NCI-H2081 treated with DMSO at 0.1 percent for 48 hours (cell line): ENCODE results near the gene GCC1.

ENCODE experiments used
- DNase-seq: peaks from one replicate; lab custom pipeline; 2025; lab: John Stamatoyannopoulos, UW

Gene GCC1, protein sequence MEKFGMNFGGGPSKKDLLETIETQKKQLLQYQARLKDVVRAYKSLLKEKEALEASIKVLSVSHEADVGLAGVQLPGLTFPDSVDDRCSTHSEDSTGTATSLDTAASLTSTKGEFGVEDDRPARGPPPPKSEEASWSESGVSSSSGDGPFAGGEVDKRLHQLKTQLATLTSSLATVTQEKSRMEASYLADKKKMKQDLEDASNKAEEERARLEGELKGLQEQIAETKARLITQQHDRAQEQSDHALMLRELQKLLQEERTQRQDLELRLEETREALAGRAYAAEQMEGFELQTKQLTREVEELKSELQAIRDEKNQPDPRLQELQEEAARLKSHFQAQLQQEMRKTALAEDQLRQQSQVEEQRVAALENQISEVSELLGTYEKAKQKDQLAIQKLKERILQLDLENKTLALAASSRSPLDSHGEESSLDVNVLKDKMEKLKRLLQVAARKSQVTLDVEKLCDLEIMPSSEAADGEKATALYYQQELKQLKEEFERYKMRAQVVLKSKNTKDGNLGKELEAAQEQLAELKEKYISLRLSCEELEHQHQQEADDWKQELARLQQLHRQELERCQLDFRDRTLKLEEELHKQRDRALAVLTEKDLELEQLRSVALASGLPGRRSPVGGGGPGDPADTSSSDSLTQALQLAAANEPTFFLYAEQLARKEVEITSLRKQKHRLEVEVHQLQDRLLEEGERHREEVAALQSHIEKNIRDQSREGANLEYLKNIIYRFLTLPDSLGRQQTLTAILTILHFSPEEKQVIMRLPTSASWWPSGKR

DNA sequence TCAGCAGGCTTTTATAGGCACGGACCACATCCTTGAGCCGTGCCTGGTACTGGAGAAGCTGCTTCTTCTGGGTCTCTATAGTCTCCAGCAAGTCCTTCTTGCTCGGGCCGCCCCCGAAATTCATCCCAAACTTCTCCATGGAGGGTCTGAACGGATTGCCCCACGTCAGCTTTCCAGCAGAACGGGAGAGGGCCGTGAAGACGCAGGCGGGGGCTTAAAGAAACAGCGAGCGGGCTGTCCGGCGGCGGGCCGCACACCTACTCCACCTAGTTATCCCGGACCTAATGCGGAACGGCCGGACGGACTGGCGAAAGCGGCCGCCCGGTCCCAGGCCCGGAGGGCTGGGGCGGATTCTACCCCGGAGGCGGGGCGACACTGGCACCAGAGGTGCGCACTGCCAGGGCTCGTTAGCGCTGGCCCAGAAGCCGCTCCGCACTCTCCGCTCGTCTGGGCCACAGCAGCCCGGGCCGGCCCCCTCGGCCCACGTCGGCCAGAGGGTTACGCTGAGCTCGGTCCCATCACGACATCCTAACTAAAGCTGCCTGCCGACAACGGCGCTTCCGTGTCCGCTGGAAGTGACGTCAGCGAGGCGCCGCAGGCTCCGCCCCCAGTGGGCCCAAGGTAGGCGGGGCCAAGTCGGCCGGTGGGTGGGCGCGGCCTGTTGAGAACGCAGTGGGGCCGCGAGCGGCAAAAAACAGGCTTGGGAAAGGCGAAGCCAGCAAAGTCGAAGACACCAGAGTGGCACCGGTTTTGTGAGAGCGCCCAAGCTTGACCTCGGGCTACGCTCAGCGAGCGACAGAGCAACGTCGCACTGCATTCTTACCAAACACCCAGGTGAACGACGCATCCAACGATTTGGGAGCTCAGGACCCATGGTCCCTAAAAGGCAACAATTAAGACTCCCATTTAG, at the start of gene GCC1:
TSS of gene GCC1 (minus strand) at position 553 of the 910 bp plus-strand sequence. CDS start at position 139, 414 bp downstream.
- no peak for DNase-seq

DNA sequence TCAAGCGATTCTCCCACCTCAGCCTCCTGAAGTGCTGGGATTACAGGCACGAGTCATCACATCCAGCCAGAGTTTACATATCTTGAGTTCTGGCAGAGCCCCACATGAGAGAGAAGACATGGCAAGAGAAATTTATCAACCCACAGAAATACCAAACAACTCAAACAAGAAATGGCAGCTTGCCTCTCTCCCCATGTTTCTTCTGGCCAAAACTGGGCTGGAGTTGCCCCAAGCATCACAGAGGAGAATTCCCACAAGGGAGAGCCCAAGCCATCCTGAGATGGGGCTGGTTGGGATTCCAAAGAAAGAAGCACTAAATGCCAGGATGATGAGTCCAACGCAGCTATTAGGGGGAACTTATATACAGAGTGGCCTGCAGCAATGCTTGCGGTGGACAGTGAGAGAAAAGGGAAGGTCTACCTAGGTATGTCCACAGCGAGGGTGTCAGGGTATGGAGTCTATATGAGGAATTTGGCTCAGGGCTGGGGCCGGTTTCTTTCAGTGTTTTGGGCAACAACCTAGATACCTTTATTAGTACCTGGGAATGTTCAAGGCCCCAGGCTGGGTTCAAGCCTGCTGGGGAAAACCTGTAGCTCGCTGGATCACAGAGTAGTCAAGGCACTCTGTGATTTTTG, 47.0 kb upstream of the GCC1 start:
- DNase-seq = no peak

DNA sequence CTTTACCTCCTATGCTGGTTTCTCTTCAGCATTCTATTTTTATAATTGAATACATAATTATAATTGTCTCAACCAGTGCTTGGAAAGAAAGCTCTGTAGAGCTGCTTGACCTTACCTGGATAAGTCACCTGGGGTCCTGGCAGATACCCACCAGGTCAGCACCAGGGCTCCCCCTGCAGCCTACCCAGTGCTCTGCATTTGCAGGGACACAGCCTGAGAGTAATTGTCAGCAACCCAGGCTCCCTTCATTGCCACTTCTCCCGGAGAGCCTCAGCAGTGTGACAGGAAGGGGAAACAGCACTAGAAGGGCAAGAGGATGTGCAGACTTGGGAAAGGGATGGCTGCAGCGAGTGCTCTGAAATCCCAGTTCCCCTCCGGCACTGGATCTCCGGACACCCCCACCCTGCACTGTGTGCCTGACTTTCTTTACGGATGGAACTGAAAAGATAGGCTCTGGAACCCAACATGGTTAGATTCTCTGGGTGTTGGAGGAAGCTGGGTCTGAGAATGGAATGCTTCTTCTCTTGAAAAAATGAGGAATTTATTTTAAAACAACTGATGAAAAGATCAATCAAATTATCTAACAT, 44.0 kb upstream of the GCC1 start:
- no peak for DNase-seq

DNA sequence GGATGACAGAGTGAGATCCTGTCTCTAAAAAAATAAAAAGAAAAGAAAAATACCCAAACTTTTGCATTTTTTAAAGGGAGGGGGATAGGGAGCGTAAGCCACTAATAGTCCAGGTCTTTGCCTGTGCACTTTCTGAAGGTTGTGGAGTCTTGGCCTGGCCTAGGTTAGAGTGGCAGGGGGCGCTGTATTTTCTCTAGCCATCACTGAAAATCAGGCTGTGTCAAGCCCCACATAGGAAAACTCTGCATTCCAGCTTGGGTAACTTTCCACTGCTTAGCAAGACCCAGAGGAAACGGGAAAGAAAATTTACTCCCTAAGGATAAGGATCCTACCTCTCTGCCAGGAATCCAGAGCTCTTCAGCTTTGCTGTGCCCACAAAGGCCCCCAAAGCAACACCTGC, 43.0 kb upstream of the GCC1 start:
- no peak for DNase-seq

DNA sequence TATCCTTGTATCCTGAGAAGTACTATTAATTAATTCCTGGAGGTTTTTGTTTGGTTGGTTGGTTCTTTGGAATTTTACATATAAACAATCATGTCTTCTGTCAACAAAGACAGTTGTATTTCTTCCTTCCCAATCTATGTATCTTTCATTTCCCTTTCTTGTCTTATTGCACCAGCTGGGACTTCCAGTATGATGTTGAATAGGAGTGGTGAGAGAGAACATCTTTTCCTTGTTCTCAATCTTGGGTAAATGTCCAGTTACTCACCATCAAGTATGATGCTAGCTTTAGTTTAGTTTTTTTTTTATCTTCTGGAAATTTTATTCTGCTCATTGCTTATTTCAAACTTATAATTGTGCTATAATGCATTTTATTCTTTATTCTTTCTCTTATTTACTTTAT, 39.9 kb upstream of the GCC1 start:
- DNase-seq = no peak

DNA sequence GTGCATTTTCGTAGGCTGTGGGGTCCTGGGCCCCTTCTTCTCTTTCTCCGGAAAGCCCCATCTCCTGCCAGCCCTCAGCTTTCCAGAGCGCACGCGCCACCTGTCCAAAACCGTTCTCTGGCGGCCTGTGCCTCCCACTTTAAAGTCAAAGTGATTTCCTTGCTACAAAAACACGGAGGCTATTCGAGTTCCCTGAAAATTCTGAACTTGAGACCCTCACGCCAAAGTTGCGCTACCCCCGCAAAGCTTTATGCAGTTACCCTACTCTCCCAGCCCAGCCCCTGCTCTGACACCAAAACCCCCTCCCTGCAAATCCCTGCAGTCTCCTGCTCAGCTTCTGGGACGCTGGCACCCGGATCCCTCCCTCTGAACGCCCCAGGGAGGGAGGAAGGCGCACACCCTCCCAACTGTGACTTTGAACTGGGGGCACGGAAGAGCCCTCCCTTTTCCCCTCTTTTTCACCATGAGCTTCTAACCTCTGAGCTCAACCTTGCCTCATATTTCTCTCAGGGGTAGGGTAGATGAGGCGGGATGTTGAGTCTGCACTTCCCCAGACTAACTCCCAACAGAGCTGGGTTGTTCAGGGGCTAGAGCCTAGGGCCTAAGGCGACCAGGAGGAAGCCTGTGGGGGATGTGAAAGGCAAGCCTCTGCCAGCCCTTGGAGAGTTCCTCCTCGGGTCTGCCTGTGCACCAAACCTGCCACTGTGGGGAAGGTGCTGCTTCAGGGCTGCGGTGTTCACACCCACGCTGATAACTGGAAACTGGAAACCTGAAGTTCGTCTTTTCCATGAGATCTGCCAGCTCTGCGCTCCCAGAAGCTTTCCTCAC, 35.2 kb upstream of the GCC1 start:
- DNase-seq = no peak

DNA sequence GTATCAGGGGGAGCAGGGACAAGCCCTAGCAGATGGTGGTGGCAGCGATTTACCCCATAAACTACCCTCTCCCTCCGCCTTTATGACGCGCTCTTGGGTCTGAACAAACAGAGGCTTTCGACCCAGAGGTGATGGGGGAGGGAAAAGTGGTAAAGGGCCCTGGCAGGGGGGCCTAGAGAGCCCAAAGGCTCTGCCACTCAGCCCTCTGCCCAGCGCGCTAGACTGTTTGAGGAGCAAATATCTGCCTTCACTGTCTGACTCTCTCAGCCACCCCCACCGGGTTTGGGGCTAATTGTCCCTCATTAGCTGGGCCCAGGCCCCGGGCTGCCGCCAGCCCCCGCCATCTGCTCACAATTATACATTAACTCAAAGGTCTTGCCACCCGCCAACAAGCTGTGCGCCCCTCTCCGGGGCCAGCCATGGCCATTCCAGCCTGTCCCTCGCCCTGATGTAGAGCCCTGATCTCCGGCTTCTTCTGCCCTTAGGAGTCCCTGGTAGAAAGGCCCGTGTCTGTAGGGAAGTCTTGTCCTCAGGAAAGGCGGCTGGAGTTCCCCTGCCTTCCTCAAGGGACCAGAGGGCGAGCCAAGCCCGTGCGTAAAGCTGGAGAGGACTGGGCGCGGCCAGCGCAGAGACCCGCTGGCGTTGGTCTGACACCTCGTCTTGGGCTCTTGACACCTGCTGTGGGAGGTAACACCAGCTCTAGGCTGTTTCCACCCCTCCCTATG, 34.4 kb upstream of the GCC1 start:
- no peak for DNase-seq

DNA sequence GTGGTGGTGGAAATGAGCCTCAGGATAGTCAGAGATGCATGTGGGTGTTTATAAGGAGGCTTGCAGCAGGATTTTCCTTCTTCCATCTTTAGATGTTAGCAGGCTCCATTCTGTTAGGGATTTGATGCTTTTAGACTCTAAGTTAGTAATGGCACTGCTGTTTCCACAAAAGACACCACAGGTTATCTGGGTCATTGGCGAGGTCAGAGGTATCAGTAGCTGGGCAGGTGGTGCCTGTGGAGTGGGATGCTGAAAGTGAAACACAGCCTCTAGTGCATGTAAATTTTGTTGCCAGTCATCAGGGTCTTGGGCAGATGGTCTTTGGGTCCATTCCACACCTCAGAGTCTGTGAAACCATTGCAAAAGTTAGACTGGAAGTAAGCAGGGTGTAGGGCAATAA, 33.4 kb upstream of the GCC1 start:
- no peak for DNase-seq

DNA sequence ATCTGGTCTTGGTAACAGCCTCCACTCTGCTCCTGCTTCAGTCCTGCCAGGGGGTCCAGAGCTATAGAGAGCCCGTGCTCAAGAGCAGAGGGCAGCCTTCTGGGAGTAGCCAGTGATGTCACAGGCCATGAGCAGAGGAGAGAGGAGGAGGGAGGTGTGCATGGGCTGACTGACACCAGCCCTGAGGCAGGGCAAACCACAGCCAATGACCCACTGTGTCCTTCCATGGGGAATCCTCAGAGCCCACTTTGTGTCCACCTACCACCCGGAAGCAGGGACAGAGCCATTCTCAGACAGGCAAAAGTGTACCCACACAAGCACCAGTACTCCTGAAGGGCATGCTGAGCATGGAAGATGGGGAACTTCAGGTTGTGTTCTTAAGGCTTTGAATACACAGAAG, 32.6 kb upstream of the GCC1 start, which contains the start of gene PAX4:
TSS of gene PAX4 (minus strand) at position 101 of the 400 bp plus-strand sequence. CDS start 2,214 bp downstream, outside the sequence.
- no peak for DNase-seq

DNA sequence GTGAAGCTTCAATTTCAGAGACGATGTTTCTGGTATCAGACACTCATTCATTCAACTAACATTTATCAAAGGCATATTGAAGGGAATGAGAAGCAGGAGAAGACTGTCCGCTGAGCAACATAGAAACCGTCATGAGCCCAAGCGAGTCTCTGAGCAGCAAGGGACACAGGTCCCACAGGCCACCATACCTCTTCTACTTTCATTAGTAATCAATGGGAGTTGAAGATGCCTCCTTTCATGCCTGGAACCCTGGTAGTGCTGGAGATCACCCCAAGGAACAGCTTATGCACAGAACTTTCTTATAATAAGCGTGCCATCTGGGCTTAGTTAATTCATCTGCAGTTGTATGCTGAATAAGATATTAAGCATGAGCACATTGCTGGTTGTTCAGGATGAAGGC, 31.3 kb upstream of the GCC1 start:
- DNase-seq = no peak

DNA sequence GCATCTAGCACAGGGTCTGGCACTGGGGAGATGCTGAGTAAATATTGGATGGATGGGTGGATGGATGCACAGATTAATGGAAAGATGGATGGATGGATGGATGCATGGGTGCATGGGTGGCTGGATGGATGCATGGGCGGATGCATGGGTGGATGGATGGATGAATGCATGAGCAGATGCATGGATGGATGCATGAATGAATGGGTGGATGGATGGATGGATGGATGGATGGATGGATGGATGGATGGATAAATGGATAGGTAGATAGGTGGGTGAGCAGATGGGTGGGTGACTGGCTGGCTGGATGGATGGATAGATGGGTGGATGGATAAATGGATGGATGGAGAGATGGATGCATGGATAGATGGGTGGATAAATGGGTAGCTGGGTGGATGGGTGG, 26.9 kb upstream of the GCC1 start:
- no peak for DNase-seq

DNA sequence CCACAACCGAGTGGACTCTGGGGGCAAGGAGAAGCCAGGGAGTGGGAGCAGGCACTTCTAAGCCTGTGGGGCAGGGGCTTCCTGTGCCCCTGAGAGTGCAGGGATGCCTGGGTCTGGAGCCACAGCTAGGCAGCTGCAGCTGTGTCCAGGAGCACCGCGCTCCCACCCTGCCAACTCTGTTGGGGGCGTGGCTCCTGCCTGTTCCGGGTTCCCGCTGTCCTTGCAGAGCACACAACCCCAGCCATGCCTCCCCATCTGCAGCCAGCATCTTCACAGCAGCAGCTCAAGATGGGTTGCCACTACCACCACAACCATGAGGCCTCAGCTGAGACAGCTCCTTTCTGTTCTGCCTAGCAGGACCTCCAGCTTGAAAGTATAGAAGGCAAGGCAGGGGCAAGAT, 23.9 kb upstream of the GCC1 start:
- no peak for DNase-seq

DNA sequence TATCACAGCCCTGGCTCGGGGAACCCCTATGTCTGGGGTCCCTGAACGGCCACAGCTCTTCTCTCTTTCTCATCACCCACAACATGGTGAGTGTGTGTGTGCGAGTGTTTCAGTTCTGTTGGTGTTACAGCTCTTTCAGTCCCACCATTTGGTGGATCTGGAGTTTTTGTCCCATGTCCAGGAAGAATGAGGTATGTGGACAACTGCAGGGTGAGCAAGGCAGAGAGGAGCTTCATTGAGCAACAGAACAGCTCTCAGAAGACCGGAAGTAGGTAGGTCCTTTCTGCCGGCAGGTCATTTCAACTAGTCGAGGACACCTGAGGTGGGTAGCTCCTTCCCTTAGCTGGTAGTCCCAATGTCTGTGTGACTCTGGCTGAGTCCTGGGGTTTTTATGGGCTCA, 23.1 kb upstream of the GCC1 start:
- DNase-seq = no peak

DNA sequence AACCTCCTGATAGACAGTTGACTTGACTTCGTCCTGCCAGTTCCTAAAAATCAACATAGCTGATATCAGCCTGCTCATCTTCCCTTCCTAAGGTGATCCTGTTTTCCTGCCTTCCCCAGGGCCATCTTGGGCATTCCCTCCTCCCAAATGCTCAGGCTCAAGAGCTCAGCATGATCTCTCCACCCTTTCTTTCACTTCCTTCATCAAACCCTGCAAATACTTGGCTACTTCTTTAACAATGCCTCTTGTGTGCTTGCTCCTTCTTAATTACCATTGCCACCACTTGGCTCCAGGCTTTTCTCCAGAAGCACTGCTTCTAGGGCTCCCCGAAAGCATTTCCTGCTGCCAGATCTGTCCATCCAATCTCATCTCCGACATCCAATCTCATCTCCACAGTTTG, 15.5 kb upstream of the GCC1 start:
- no peak for DNase-seq

DNA sequence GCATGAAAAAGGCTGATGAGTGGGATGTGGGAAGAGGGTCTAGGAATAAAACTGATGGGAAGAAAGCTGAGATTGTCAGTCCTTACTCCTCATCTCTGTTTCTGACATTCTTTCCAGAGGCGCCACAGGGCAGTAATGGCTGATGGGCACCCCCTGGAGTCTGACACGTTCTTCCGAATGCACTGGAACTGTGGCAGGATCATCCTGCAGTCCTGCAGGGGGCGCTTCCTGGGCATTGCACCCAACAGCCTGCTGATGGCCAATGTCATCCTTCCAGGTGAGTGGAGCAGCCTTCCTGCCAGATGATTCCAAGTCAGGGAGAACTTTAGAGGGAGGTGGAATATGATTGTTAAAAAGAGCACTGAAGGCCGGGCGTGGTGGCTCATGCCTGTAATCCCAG, 12.9 kb upstream of the GCC1 start:
- DNase-seq = no peak

DNA sequence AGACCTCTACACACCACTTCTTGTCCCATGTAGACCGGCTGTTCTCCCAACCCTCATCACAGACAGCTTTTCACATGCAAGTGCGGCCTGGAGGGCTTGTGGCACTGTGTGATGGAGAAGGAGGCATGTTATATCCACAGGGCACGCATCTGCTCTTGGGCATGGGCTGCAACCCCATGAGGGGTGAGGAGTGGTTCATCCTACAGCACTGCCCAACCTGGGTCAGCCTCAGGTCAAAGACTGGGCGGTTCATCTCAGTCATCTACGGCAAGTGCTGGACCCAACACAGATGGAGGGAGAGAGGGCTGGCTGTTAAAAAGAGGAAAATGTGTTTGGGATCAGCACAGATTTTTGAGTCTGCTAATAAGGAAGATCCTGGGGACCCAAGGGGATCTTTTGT, 10.3 kb upstream of the GCC1 start:
- no peak for DNase-seq

DNA sequence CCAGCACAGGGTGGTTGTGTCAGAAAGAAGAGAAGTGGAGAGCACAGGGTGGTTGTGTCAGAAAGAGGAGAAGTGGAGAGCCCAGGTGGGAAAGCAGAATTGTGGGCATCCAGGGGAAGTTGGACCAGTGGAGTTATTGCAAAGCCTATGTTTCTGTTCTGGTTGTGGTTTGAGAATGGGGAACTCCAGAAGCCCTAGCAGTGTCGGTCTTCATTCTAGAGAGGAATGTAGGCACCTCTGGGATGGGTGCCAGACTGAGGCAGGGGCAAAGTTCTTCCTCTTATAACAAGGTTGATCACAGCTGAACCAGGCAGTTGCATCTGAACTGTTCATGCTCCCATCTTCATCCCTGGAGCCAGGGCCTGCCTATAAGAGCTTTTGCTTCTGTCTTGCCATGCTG, 9.1 kb upstream of the GCC1 start:
- DNase-seq = no peak

DNA sequence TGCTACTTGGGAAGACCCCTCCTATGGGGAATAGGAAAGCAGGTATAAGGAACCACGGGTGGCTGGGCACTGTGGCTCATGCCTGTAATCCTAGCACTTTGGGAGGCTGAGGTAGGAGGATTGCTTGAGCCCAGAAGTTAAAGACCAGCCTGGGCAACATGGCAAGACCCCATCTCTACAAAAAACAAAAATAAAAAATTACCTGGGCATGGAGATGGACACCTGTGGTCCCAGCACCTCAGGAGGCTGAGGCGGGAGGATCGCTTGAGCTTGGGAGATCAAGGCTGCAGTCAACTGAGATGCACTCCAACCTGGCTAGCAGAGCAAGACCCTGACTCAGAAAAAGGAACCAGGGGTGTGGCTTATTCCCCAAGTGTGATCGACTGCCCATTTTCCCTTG, 7.2 kb upstream of the GCC1 start:
- DNase-seq = no peak

DNA sequence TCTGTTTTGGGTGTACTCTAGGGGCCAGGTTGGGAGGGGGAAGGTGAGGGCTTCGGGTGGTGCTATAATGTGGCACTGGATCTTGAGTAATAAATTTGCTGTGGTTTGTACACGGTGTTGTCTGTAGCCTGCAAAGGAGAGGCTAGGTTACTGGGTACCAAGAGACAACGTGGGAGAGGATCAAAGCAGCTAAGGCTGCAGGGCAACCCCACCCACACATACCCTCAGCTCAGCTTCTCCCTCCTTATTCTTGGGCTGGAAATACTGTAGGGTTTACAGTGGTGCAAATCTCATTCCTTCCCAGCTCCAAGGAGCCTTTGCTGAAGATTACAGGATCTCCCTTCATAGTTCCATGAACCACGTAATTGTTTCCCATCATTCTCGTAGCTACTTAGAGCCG, 6.2 kb upstream of the GCC1 start:
- no peak for DNase-seq

DNA sequence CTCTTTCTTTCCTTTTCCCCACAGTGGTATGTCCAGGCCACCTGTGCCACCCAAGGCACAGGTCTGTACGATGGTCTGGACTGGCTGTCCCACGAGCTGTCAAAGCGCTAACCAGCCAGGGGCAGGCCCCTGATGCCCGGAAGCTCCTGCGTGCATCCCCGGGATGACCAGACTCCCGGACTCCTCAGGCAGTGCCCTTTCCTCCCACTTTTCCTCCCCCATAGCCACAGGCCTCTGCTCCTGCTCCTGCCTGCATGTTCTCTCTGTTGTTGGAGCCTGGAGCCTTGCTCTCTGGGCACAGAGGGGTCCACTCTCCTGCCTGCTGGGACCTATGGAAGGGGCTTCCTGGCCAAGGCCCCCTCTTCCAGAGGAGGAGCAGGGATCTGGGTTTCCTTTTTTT, 5.8 kb upstream of the GCC1 start:
- DNase-seq = no peak
